DMS53 (cell line): ENCODE results near the gene MYOCOS.
"Not testable (repeated sequence)": the region's sequence is repeated elsewhere in the genome, so short reads cannot be mapped to it uniquely, and the experiment has no call there.

Source experiments
- DNase-seq: peaks from one replicate; lab custom pipeline; 2025; lab: John Stamatoyannopoulos, UW

Gene MYOCOS

GRCh38 chr1:171622152-171622462 is at the start of gene MYOCOS:
MYOCOS (plus strand) TSS chr1:171622243; CDS start chr1:171623884, 1,641 bp downstream.
- no peak for DNase-seq

- DNase-seq = peak; percentile 53
Observed at GRCh38 chr1:171576144-171576543, 45.9 kb upstream of the MYOCOS start.

GRCh38 chr1:171581226-171581625 is 40.8 kb upstream of the MYOCOS start:
- DNase-seq = no peak

- DNase-seq = no peak
Observed at GRCh38 chr1:171581766-171582165, 40.3 kb upstream of the MYOCOS start.

- DNase-seq = no peak
Observed at GRCh38 chr1:171582589-171582988, 39.5 kb upstream of the MYOCOS start.

GRCh38 chr1:171583591-171584201 is 38.3 kb upstream of the MYOCOS start:
- no peak for DNase-seq

- DNase-seq = no peak
Observed at GRCh38 chr1:171585715-171586114, 36.3 kb upstream of the MYOCOS start.

- no peak for DNase-seq
Observed at GRCh38 chr1:171588230-171588629, 33.8 kb upstream of the MYOCOS start.

- DNase-seq = no peak
Observed at GRCh38 chr1:171590022-171590421, 32.0 kb upstream of the MYOCOS start.

GRCh38 chr1:171595324-171595723 is 26.7 kb upstream of the MYOCOS start:
- DNase-seq = no peak

GRCh38 chr1:171596119-171596518 is 25.9 kb upstream of the MYOCOS start:
- no peak for DNase-seq

- DNase-seq = no peak
Observed at GRCh38 chr1:171596705-171597104, 25.3 kb upstream of the MYOCOS start.

- DNase-seq = no peak
Observed at GRCh38 chr1:171597203-171597602, 24.8 kb upstream of the MYOCOS start.

- DNase-seq = not testable (repeated sequence)
Observed at GRCh38 chr1:171600310-171600709, 21.7 kb upstream of the MYOCOS start.

- DNase-seq = no peak
Observed at GRCh38 chr1:171600862-171601261, 21.2 kb upstream of the MYOCOS start.

- not testable (repeated sequence) for DNase-seq
Observed at GRCh38 chr1:171603042-171603441, 19.0 kb upstream of the MYOCOS start.

- DNase-seq = no peak
Observed at GRCh38 chr1:171606402-171606941, 15.6 kb upstream of the MYOCOS start.

- DNase-seq = peak; percentile 23
Observed at GRCh38 chr1:171610385-171610784, 11.7 kb upstream of the MYOCOS start.

GRCh38 chr1:171611306-171611705 is 10.7 kb upstream of the MYOCOS start:
- no peak for DNase-seq

GRCh38 chr1:171613282-171613681 is 8.8 kb upstream of the MYOCOS start:
- DNase-seq = no peak

GRCh38 chr1:171615122-171615906 is 6.7 kb upstream of the MYOCOS start:
- DNase-seq = not testable (repeated sequence)

GRCh38 chr1:171616586-171616985 is 5.5 kb upstream of the MYOCOS start:
- no peak for DNase-seq

- DNase-seq = no peak
Observed at GRCh38 chr1:171623651-171624331, 1.7 kb downstream of the MYOCOS start.
